GM12874 (cell line): ENCODE measurements around the gene CDYL.

Experiments used
- TF ChIP-seq, protein P1 (sequence below): IDR thresholded peaks from 2 replicates; pipeline ENCODE4 v1.5.1; 2011; ENCODE audit warnings: low read depth, mild to moderate bottlenecking, control low read depth, low read length, moderate library complexity; ENCODE audit not compliant: insufficient read depth

Gene CDYL

DNA sequence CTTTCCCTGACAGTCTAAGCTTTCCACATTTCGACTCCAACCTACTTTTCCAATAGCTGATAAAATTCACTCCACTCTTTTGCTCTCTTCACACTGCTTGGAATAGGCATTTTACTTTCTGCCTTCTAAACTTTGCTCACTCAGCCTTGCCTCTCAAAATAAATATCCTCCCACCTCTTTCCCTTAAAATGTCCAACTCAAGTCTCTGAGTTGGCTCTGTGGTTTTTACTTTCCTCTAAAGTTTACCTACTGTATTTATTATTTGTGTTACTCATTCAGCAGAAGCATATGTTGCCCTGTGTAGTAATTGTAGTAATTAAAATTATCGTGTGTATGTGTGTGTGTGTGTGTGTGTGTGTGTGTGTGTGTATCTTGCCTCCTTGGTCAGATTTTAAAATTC is 20.0 kb upstream of the CDYL start:
- TF ChIP-seq, protein P1, sequence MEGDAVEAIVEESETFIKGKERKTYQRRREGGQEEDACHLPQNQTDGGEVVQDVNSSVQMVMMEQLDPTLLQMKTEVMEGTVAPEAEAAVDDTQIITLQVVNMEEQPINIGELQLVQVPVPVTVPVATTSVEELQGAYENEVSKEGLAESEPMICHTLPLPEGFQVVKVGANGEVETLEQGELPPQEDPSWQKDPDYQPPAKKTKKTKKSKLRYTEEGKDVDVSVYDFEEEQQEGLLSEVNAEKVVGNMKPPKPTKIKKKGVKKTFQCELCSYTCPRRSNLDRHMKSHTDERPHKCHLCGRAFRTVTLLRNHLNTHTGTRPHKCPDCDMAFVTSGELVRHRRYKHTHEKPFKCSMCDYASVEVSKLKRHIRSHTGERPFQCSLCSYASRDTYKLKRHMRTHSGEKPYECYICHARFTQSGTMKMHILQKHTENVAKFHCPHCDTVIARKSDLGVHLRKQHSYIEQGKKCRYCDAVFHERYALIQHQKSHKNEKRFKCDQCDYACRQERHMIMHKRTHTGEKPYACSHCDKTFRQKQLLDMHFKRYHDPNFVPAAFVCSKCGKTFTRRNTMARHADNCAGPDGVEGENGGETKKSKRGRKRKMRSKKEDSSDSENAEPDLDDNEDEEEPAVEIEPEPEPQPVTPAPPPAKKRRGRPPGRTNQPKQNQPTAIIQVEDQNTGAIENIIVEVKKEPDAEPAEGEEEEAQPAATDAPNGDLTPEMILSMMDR, result no peak

DNA sequence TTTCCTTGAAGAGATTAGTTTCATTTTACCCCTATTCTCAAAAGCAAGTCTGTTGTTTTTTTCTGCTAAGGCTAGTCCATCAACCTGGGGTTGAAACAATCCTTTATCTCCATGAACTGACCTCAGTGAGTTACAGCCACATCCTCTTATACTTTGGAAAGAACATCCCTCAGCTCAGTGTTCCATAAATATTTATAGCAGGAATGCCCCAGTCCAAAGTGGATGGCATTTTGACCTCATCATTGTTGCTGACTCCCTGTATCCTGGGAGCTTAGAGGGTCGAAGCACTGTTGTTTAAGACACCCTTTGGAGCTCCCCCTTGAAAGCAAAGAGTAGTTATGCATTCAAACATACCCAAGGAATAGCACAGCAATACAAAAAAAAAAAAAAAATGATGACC is 16.2 kb upstream of the CDYL start:
- TF ChIP-seq, protein P1, result no peak

DNA sequence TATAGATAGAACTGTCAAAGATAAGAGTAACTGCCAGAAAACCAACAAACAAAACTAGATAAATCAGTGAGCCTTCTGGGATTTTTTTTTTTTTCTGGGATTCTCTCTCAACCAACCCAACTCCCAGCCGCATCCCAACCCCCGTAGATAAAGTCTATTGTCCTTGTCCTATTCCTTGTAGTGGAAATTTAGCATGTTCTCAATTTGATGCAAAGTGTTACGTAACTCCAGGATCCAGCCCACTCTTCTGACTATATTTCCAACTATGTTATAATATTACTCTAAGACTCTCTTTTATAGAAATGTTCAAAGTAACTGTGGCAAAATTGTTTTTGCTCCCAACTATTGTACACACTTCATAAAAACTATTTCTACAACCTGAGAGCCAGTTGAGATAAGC is 15.4 kb upstream of the CDYL start:
- TF ChIP-seq, protein P1, result no peak

DNA sequence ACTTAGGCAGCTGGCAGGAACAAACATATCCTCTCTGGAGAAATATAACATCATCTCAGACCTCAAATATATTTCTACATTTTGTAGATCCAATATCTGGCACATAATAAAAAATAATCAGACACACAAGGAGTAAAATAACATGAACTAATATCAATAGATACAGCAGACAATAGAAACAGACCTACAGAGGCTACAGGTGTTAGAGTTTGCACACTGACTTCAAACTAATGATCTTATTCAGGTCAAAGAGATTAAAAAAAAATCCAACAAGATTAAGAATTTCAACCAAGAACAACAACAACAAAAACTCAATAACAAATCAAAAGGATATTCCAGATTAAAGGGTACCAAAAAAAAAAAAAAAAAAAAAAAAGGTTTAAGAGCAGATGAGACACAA is 13.9 kb upstream of the CDYL start:
- TF ChIP-seq, protein P1, result no peak

DNA sequence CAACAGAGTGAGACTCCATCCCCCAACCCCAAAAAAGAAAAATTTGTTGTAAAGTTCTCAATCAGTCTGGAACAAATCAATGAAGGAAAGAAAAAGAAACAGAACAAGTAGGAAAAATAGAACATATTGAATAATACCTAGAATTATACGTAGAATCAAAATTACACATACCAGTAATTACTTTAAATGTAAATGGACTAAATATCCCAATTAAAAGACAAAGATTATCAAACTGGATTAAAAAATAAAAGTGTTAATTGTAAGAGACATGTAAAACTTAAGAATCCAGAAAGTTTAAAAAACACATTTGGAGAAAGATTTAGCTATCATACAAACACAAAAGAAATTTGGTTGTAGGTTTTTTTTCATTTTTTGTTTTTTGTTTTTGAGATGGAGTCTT is 12.3 kb upstream of the CDYL start:
- TF ChIP-seq, protein P1, result no peak

DNA sequence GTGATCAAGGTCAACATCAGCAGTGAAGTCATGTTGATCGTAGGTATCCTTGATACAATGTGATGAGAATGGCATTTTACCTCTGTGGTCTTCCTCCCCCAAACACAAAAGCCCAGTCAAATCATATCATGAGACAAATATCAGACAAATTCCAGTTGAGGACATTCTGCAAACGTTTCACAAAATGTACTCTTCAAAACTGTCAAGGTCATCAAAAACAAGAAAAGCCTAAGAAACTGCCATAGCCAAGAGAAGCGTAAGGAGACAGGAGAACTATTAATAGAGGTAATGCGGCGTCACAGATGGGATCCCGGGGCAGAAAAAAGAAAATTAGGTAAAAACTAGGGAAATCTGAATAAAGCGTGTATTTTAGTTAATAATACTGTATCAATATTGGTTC is 7.4 kb upstream of the CDYL start:
- TF ChIP-seq, protein P1, result no peak

DNA sequence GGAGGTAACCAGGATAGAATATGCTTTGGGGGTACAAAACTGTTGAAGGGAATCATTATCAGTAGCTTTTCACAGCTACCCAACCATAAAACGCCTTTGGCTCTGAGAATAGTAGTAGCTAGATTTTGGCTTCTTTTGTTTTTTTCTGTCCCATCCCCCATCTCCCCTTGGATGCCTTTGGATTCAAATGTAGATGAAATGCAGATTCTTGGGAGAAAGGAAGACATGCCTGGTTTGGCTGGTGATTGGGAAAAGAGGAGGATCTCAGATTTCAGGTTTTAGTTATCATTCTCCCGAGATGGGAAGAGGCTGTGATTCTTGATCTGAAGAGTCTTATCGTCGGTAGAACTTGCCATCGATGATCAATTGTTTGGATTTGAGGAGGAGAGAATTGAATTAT is 3.5 kb upstream of the CDYL start:
- TF ChIP-seq, protein P1, result no peak

DNA sequence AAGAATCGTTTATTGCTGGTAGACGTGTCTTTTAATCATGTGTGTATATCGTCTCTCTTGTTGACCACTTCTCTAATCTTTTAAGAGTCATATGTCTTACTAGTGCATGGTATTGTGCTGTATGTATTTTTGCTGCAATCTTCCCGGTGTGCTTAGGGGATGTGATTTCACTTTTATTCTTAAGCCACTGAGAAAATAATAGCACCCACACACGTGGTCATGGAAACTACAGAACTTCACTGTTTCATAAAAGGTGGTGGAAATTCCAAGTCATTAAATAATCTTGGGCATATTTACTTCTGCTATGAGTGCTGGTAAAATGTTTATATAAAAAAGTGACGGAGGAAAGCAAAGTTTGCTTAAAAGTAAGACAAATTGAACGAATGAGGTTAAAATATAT is 3.0 kb upstream of the CDYL start:
- TF ChIP-seq, protein P1, result no peak
